ENCODE data around the gene KAZN.

- TF ChIP-seq POU6F1 (CRISPR knock-in tag; IDR thresholded peaks at IDR 0.05; ENCODE audit: borderline replicate concordance, low read depth) (no peak), PATZ1 (CRISPR knock-in tag; IDR thresholded peaks at IDR 0.05; ENCODE audit: borderline replicate concordance) (no peak), ZNF70 (CRISPR knock-in tag; IDR thresholded peaks at IDR 0.05) (no peak)
Measured at GRCh38 chr1:14741082-14741481, 142.6 kb downstream of the KAZN start.
